Measurements from ENCODE around the gene SMIM10L1.

DNA sequence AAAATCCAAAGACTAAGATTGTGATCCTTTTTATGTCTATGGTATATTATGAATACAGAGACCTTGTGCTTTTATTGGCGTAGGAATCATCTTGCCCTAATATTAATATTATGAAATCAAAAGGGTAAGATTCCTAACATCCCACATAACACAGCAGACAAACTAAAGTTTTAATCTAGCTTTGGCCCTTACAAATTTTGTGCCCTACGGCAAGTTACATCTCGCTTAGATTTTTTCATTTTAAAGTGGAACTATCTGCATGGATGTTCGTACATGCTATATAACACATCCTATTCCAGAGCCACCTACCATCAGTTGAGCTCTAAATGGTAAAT is 217 bp upstream of the SMIM10L1 start:
- TF ChIP-seq, protein P1, sequence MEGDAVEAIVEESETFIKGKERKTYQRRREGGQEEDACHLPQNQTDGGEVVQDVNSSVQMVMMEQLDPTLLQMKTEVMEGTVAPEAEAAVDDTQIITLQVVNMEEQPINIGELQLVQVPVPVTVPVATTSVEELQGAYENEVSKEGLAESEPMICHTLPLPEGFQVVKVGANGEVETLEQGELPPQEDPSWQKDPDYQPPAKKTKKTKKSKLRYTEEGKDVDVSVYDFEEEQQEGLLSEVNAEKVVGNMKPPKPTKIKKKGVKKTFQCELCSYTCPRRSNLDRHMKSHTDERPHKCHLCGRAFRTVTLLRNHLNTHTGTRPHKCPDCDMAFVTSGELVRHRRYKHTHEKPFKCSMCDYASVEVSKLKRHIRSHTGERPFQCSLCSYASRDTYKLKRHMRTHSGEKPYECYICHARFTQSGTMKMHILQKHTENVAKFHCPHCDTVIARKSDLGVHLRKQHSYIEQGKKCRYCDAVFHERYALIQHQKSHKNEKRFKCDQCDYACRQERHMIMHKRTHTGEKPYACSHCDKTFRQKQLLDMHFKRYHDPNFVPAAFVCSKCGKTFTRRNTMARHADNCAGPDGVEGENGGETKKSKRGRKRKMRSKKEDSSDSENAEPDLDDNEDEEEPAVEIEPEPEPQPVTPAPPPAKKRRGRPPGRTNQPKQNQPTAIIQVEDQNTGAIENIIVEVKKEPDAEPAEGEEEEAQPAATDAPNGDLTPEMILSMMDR (conservative IDR thresholded peaks at IDR 0.05), result no peak
- no peak for TF ChIP-seq ZFX (IDR thresholded peaks at IDR 0.05)

All from C4-2B (cell line).